Activated CD4-positive, alpha-beta T cell treated with anti-CD3 and anti-CD28 coated beads for 1 hour (primary cell): ENCODE measurements around the gene PROKR2.

ENCODE experiments used
- DNase-seq: peaks from one replicate; pipeline ENCODE4 v3.0.0-alpha.2; 2020

Gene PROKR2

DNA sequence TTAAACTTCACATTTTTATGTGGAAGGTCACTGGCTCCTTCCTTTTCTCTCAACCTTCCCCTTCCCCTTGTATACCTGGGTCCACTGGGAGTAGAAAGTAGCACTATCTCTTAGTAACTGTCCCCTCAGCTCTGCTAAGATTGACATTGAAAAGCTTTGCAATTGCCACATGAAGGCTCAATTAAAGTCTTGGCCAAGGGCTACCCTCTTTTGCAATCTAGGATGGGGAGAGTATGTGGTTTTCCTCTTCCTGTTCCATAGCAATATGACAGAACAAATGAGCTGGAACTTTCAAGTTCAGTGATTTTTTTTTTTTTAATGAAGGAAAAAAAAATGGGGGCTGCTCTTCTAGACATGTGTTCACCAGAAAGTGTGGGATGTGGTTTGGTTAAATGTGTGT is 37.1 kb downstream of the PROKR2 start:
- DNase-seq: no peak

DNA sequence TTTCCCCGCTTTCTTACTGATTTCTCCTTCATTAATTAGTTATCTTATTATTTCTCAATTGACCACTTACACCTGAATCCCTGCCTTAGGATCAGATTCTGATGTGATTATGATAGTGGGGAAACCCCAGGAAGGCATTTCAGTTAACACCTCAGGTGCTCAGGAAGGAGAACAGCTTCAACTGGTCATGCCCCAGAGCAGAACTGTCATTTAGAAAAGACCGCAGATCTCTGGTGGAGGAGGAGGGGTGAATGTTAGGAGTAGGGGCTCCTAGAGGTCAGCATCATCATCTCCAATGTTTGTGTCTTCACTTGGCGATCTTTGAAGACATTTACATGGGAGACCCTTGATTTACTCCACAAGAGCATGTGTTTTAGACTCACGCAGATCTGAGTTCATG is 44.5 kb downstream of the PROKR2 start:
- no peak for DNase-seq

DNA sequence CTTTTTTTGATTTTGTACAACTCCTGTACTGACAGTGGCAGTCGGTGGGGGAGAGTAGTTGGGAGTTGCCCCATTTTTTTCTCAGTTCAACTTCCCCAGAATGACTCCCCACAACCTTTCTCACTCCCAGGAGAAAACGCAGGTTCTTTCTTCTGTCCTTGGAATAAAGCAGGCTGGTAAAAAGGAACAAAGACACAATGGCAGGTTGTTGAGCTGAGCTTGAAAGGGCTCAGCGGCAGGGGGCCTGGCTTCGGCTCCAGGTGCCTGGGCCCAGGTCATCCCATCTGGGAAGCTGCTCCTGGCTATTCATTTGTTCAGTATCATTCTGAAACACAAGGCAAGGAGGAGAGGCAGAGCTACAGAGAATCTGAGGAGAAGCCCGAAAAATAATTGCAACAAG is 46.2 kb downstream of the PROKR2 start:
- DNase-seq: no peak

DNA sequence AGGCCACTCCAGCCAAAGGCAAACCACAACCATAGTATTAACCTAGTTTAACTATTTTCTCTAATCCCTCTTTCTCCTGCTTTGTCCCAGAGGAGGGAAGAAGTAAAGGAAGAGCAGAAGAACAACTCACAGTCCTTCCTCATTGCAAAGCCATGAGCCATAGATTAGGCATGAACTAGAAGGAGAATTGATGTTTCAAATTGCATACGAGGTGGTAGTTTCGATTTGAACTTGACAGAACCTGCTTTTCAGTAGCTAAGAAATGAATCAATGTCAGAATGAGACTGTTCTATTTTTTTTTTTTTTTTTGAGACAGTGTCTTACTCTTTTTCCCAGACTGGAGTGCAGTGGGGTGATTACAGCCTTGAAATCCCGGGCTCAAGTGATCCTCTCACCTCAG is 48.3 kb downstream of the PROKR2 start:
- no peak for DNase-seq

DNA sequence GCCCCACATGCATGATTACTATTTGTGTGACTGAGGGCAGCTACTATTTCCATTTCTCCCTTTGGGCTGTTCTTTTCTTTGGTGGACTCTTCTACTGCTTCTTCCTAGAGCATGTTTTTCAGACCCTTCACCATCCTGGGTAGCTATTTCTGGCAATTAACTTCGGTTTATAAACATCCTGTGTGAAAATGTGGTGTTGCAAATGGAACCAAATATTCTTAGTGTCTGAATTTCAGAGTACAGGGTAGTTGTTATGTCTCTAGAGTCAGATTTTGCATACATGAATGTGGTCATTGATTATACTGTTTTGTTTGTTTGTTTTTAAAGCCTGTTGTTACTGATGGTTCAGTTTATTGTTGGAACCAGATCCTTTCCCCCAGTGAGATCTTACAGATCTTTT is 49.7 kb downstream of the PROKR2 start:
- DNase-seq: no peak
